ENCODE results near the gene STPG2. TPM values are rescaled to one million over a fixed set of nuclear protein-coding genes. Genes with fewer than 3 reads are reported as not detected.

The STPG2 gene
- total and polyA plus RNA-seq, 10 of the 15 experiments (the other 5 are each of a cell fraction or from before 2014, with no cell fraction given): 0.13 to 0.24 TPM; not detected in 8

GRCh38 chr4:98143001-98143899, at the start of gene STPG2 (continued):
- TF ChIP-seq MYB (IDR thresholded peaks at IDR 0.05; ENCODE audit: borderline replicate concordance, low read depth, low read length): no peak
- TF ChIP-seq NFIC (IDR thresholded peaks at IDR 0.05; ENCODE audit: low read depth, low read length): no peak
- TF ChIP-seq ZNF687 (IDR thresholded peaks at IDR 0.05): peak; percentile 76; the same call in 1 of the 2 replicates
- peak; percentile 81 for TF ChIP-seq NRF1 (conservative IDR thresholded peaks at IDR 0.05; ENCODE audit: low read depth, low read length)
- TF ChIP-seq PML (IDR thresholded peaks at IDR 0.05; ENCODE audit: low read length): peak; percentile 69; the same call in 1 of the 2 replicates
- peak; percentile 75 for TF ChIP-seq ELK1 (IDR thresholded peaks at IDR 0.05; ENCODE audit: low read depth, low read length)
- no peak for TF ChIP-seq NFXL1 (IDR thresholded peaks at IDR 0.05; ENCODE audit: borderline replicate concordance)
- 0 out of 2 replicates have a peak, but pooled peaks have one; percentile 35 for TF ChIP-seq MTA2 (IDR thresholded peaks at IDR 0.05; ENCODE audit: low read depth)
- TF ChIP-seq MEF2B (IDR thresholded peaks at IDR 0.05; ENCODE audit: partially characterized antibody, poor library complexity, severe bottlenecking): peak; percentile 98
- TF ChIP-seq GABPA (IDR thresholded peaks at IDR 0.05; ENCODE audit: low read depth): peak; percentile 85
- TF ChIP-seq SRF (IDR thresholded peaks at IDR 0.05; ENCODE audit: low read depth in 2 of 2, low read length in 2 of 2): peak in 1 of 2 experiments; percentile 45; a peak in 2 of 4 replicates
- TF ChIP-seq CREM (IDR thresholded peaks at IDR 0.05; ENCODE audit: low read depth): 0 out of 2 replicates have a peak, but pooled peaks have one; percentile 27
- TF ChIP-seq HDAC6 (IDR thresholded peaks at IDR 0.05; ENCODE audit: unreplicated experiment): no peak
- TF ChIP-seq ETV6 (conservative IDR thresholded peaks at IDR 0.05 in 1 of 2, IDR thresholded peaks at IDR 0.05 in 1 of 2; ENCODE audit: borderline replicate concordance in 1 of 2, low read depth in 1 of 2): peak in 1 of 2 experiments; percentile 13; a peak in 1 of 4 replicates
- TF ChIP-seq POLR2AphosphoS5 (IDR thresholded peaks at IDR 0.05; ENCODE audit: low read length): peak; percentile 86
- peak; percentile 79 for TF ChIP-seq POLR2A (IDR thresholded peaks at IDR 0.05; ENCODE audit: low read depth, low read length)
- peak; percentile 46; the same call in 1 of the 2 replicates for TF ChIP-seq POLR2AphosphoS2 (IDR thresholded peaks at IDR 0.05; ENCODE audit: low read depth, low read length)
- peak; percentile 25 for TF ChIP-seq KLF5 (IDR thresholded peaks at IDR 0.05; ENCODE audit: partially characterized antibody)
- TF ChIP-seq RB1 (IDR thresholded peaks at IDR 0.05; ENCODE audit: borderline replicate concordance): peak; percentile 29; the same call in 1 of the 2 replicates
- no peak for TF ChIP-seq SMAD1 (IDR thresholded peaks at IDR 0.05; ENCODE audit: low read depth, partially characterized antibody)
- TF ChIP-seq ZNF217 (IDR thresholded peaks at IDR 0.05): no peak
- peak; percentile 88; the same call in 1 of the 2 replicates for TF ChIP-seq SMAD5 (IDR thresholded peaks at IDR 0.05; ENCODE audit: low read depth)
- TF ChIP-seq, protein P1, sequence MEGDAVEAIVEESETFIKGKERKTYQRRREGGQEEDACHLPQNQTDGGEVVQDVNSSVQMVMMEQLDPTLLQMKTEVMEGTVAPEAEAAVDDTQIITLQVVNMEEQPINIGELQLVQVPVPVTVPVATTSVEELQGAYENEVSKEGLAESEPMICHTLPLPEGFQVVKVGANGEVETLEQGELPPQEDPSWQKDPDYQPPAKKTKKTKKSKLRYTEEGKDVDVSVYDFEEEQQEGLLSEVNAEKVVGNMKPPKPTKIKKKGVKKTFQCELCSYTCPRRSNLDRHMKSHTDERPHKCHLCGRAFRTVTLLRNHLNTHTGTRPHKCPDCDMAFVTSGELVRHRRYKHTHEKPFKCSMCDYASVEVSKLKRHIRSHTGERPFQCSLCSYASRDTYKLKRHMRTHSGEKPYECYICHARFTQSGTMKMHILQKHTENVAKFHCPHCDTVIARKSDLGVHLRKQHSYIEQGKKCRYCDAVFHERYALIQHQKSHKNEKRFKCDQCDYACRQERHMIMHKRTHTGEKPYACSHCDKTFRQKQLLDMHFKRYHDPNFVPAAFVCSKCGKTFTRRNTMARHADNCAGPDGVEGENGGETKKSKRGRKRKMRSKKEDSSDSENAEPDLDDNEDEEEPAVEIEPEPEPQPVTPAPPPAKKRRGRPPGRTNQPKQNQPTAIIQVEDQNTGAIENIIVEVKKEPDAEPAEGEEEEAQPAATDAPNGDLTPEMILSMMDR (IDR thresholded peaks at IDR 0.05 in 2 of 3, conservative IDR thresholded peaks at IDR 0.05 in 1 of 3; ENCODE audit: control insufficient read depth in 2 of 3, extremely low read depth in 1 of 3, insufficient read depth in 1 of 3, low read depth in 3 of 3, low read length in 3 of 3): peak; percentile 33 to 55 (median 44)
